SK-N-SH (cell line): ENCODE measurements around the gene BEX5.
"Not testable (repeated sequence)": the region's sequence is repeated elsewhere in the genome, so short reads cannot be mapped to it uniquely, and the experiment has no call there.

Experiments used
- CTCF ChIP-seq: fragments of 200-600 bp; sonication (generic); IDR thresholded peaks from 2 replicates; pipeline ENCODE4 v1.6.1; 2017; ENCODE audit warnings: antibody characterized with exemption, mild to moderate bottlenecking, moderate library complexity
- EP300 ChIP-seq, 2 experiments: IDR thresholded peaks; 2 replicates each; pipeline versions ENCODE4 v1.4.0 to v1.6.1; 2012; ENCODE audit warnings: borderline replicate concordance in 1 of 2, low read depth in 1 of 2, low read length in 1 of 2
- EZH2phosphoT487 ChIP-seq: fragments of 200-600 bp; sonication (generic); IDR thresholded peaks from 2 replicates; pipeline ENCODE4 v1.6.1; 2017; ENCODE audit warnings: low read depth, mixed run types, mild to moderate bottlenecking, antibody characterized with exemption, moderate library complexity, borderline replicate concordance
- FOXJ3 ChIP-seq: sonication (generic); formaldehyde crosslinking; IDR thresholded peaks from 2 replicates; pipeline ENCODE4 v1.5.1; 2020; ENCODE audit warnings: mild to moderate bottlenecking, missing genetic modification reagents
- JUND ChIP-seq: IDR thresholded peaks from 2 replicates; pipeline ENCODE4 v1.4.0; 2012
- POLR2AphosphoS5 ChIP-seq: IDR thresholded peaks from 2 replicates; pipeline ENCODE4 v1.6.1; 2012; ENCODE audit warnings: low read depth, low read length
- RCOR1 ChIP-seq: fragments of 150-350 bp; IDR thresholded peaks from 2 replicates; pipeline ENCODE4 v1.6.1; 2017; ENCODE audit warnings: antibody characterized with exemption, low read length
- REST ChIP-seq: IDR thresholded peaks from 2 replicates; pipeline ENCODE4 v1.6.1; 2012; ENCODE audit warnings: mild to moderate bottlenecking, low read depth, low read length, moderate library complexity
- SIN3A ChIP-seq: IDR thresholded peaks from 2 replicates; pipeline ENCODE4 v1.6.1; 2012; ENCODE audit warnings: low read depth, mild to moderate bottlenecking, low read length, moderate library complexity, borderline replicate concordance
- TAF1 ChIP-seq: IDR thresholded peaks from 2 replicates; pipeline ENCODE4 v1.6.1; 2012; ENCODE audit warnings: low read depth, mild to moderate bottlenecking, low read length, moderate library complexity, borderline replicate concordance
- USF2 ChIP-seq: fragments of 150-350 bp; IDR thresholded peaks from 2 replicates; pipeline ENCODE4 v1.6.1; 2017; ENCODE audit warnings: antibody characterized with exemption, low read length, low read depth, borderline replicate concordance
- YY1 ChIP-seq: IDR thresholded peaks from 2 replicates; pipeline ENCODE4 v1.4.0; 2012; ENCODE audit warnings: low read depth, mild to moderate bottlenecking
- TF ChIP-seq, protein P1 (sequence below): IDR thresholded peaks from 2 replicates; pipeline ENCODE4; 2012

GRCh38 chrX:102125014-102125413 lies 30.8 kb downstream of the BEX5 start:
- not testable (repeated sequence) for TF ChIP-seq CTCF; JUND; EP300 (IDR thresholded peaks at IDR 0.05; ENCODE audit: borderline replicate concordance in 1 of 2, low read depth in 1 of 2, low read length in 1 of 2); EZH2phosphoT487; FOXJ3; REST; SIN3A; RCOR1; USF2; TAF1; YY1; POLR2AphosphoS5
- TF ChIP-seq, protein P1, sequence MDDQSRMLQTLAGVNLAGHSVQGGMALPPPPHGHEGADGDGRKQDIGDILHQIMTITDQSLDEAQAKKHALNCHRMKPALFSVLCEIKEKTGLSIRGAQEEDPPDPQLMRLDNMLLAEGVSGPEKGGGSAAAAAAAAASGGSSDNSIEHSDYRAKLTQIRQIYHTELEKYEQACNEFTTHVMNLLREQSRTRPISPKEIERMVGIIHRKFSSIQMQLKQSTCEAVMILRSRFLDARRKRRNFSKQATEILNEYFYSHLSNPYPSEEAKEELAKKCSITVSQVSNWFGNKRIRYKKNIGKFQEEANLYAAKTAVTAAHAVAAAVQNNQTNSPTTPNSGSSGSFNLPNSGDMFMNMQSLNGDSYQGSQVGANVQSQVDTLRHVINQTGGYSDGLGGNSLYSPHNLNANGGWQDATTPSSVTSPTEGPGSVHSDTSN = not testable (repeated sequence)
